GM12875 (cell line): ENCODE results near the gene FBXO24.

Source experiments
- H3K4me3 ChIP-seq: one replicate; pipeline ENCODE4 v1.5.1; 2011; ENCODE audit warnings: low read depth, low read length, control low read depth
- CTCF ChIP-seq: IDR thresholded peaks from 2 replicates; pipeline ENCODE4 v1.5.1; 2011; ENCODE audit warnings: low read depth, mild to moderate bottlenecking, control low read depth, inconsistent platforms, low read length, moderate library complexity, borderline replicate concordance; ENCODE audit not compliant: insufficient read depth

FBXO24 gene

DNA sequence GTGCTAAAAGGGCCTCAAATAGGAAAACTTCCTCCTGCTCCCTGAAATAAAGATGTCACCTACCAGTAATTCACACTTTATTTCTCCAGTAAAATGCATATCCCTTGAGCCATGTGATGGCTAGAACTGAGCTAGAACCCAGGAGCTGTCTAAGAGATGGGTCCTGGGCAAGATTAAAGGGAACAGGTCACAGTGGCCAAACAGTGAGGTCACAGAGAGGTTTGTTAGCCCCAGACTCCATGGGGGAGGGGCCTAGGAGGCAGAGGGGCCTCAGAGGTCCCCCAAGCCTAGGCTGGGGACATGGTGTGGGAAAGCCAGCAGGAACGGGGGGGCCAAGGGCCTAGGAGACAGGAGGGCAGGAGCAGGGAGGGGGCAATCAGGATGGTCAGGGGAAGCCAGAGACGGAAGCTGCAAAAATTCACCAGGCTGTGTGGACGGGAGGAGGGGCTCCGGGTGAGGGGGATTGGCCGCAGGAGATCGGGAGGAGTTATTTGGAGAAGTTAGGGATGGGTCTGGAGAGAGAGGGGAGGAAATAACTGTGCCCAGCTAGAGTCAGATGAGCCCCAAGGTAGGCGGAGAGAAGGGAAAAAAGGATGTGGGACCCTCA is 3.3 kb downstream of the FBXO24 start:
- H3K4me3 ChIP-seq = no peak overlapping the region
- TF ChIP-seq CTCF = no peak

GRCh38 chr7:100590077-100590737 is 4.1 kb downstream of the FBXO24 start:
- no peak overlapping the region for H3K4me3 ChIP-seq
- TF ChIP-seq CTCF = no peak

- H3K4me3 ChIP-seq = no peak overlapping the region
- TF ChIP-seq CTCF = no peak
Measured at GRCh38 chr7:100591596-100591995, 5.5 kb downstream of the FBXO24 start.

- no peak overlapping the region for H3K4me3 ChIP-seq
- TF ChIP-seq CTCF = no peak
Measured at GRCh38 chr7:100595188-100595587, 9.1 kb downstream of the FBXO24 start.

DNA sequence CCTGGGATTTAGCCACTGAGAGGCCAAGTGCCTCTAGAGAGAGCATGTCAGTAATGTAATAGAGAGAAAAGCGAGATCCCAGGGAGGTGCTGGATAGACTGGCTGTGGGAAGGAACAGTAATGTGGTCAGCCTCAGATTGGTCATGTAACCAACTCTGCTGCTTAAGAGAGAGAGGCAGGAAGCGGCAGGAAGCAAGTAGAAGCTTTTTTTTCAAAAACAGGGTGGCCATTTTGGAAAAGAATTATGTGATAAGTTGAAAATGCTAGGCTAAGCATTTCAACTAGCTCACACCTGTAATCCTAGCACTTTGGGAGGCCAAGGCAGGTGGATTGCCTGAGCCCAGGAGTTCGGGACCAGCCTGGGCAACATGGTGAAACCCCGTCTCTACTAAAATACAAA is 12.3 kb downstream of the FBXO24 start:
- TF ChIP-seq CTCF = no peak
- no peak overlapping the region for H3K4me3 ChIP-seq

DNA sequence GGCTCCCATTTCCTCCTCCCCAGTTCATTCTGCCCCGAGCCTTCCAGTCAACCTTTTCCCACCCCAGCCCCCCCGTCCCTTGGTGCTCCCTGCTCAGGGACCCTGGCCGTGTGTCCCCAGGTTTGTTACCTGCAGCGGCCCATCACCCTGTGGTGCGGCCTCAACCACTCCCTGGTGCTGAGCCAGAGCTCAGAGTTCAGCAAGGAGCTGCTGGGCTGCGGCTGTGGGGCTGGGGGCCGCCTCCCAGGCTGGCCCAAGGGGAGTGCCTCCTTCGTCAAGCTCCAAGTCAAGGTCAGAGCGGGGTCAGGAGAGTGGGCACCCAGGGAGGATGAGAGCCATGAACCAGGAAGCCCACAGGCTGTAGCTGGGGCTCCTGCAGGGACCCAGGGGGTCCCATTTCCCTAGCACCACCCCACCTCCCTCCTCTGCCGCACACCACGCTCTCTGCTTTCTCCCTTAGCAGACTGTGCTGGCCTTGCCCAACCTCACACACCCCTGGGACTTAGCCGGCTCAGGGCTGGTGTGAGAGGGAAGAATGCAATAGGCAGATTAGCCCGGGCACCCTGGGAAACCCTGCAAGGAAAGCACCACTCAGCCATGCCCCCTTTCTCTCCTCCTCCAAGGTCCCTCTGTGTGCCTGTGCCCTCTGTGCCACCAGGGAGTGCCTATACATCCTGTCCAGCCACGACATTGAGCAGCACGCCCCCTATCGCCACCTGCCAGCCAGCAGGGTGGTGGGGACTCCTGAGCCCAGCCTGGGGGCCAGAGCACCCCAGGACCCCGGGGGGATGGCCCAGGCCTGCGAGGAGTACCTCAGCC is 14.0 kb downstream of the FBXO24 start:
- peak; percentile 17; the same call in 1 of the 2 replicates for TF ChIP-seq CTCF
- no peak overlapping the region for H3K4me3 ChIP-seq
